ENCODE data around the gene NACC2. TPM values are rescaled to one million over a fixed set of nuclear protein-coding genes. Genes with fewer than 3 reads are reported as not detected.

The NACC2 gene
- total and polyA plus RNA-seq, 9 of the 15 experiments (the other 6 are each of a cell fraction or from before 2014, with no cell fraction given) = 0.70 to 25.1 (median 5.6) TPM

DNA sequence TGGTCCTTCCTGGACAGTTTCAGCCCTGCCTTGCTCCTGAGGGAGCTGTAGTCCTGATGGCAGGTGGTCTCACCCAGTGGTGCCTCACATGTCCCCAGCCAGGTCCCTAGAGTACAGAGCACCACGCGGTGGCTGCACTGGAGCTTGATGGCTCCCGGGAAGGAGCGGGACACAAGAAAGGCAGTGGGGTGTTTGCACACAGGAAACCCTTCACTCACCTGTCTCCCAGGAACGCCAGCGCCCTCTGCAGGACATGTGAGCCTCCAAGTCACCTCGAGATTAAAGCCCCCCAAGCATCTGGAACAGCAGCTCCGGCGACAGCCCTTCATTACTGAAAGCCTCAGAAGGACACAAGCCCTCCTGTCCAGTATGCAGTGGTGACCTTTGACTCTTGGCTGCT lies 43.5 kb upstream of the NACC2 start (continued):
- TF ChIP-seq, protein P1, sequence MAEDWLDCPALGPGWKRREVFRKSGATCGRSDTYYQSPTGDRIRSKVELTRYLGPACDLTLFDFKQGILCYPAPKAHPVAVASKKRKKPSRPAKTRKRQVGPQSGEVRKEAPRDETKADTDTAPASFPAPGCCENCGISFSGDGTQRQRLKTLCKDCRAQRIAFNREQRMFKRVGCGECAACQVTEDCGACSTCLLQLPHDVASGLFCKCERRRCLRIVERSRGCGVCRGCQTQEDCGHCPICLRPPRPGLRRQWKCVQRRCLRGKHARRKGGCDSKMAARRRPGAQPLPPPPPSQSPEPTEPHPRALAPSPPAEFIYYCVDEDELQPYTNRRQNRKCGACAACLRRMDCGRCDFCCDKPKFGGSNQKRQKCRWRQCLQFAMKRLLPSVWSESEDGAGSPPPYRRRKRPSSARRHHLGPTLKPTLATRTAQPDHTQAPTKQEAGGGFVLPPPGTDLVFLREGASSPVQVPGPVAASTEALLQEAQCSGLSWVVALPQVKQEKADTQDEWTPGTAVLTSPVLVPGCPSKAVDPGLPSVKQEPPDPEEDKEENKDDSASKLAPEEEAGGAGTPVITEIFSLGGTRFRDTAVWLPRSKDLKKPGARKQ (CRISPR knock-in tag; IDR thresholded peaks at IDR 0.05) = no peak
- TF ChIP-seq SAFB (IDR thresholded peaks at IDR 0.05; ENCODE audit: borderline replicate concordance, low read depth, low read length) (no peak), ZNF316 (IDR thresholded peaks at IDR 0.05) (no peak), YBX1 (IDR thresholded peaks at IDR 0.05) (no peak), ETV1 (tag; conservative IDR thresholded peaks at IDR 0.05; ENCODE audit: low read depth) (0 out of 2 replicates have a peak, but pooled peaks have one; percentile 6), ZC3H4 (CRISPR knock-in tag; IDR thresholded peaks at IDR 0.05; ENCODE audit: borderline replicate concordance) (no peak), RAD21 (CRISPR knock-in tag; conservative IDR thresholded peaks at IDR 0.05 in 1 of 2, IDR thresholded peaks at IDR 0.05 in 1 of 2) (peak in 1 of 2 experiments; percentile 60; a peak in 2 of 4 replicates), ZNF232 (CRISPR knock-in tag; IDR thresholded peaks at IDR 0.05) (no peak), ZNF431 (CRISPR knock-in tag; IDR thresholded peaks at IDR 0.05) (no peak), ZBTB7A (IDR thresholded peaks at IDR 0.05; ENCODE audit: borderline replicate concordance, control insufficient read depth, low read depth, low read length) (peak; percentile 75; the same call in 1 of the 2 replicates), E2F3 (CRISPR knock-in tag; IDR thresholded peaks at IDR 0.05) (no peak), C11orf30 (IDR thresholded peaks at IDR 0.05; ENCODE audit: low read depth) (no peak), GABPB1 (CRISPR knock-in tag; IDR thresholded peaks at IDR 0.05) (no peak), SNIP1 (IDR thresholded peaks at IDR 0.05; ENCODE audit: low read depth) (no peak), ZNF175 (CRISPR knock-in tag; IDR thresholded peaks at IDR 0.05; ENCODE audit: low read depth) (no peak), HDAC8 (tag; IDR thresholded peaks at IDR 0.05) (no peak)
- TF ChIP-seq, protein P2, sequence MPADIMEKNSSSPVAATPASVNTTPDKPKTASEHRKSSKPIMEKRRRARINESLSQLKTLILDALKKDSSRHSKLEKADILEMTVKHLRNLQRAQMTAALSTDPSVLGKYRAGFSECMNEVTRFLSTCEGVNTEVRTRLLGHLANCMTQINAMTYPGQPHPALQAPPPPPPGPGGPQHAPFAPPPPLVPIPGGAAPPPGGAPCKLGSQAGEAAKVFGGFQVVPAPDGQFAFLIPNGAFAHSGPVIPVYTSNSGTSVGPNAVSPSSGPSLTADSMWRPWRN (IDR thresholded peaks at IDR 0.05; ENCODE audit: low read depth) = no peak
- TF ChIP-seq, protein P3, sequence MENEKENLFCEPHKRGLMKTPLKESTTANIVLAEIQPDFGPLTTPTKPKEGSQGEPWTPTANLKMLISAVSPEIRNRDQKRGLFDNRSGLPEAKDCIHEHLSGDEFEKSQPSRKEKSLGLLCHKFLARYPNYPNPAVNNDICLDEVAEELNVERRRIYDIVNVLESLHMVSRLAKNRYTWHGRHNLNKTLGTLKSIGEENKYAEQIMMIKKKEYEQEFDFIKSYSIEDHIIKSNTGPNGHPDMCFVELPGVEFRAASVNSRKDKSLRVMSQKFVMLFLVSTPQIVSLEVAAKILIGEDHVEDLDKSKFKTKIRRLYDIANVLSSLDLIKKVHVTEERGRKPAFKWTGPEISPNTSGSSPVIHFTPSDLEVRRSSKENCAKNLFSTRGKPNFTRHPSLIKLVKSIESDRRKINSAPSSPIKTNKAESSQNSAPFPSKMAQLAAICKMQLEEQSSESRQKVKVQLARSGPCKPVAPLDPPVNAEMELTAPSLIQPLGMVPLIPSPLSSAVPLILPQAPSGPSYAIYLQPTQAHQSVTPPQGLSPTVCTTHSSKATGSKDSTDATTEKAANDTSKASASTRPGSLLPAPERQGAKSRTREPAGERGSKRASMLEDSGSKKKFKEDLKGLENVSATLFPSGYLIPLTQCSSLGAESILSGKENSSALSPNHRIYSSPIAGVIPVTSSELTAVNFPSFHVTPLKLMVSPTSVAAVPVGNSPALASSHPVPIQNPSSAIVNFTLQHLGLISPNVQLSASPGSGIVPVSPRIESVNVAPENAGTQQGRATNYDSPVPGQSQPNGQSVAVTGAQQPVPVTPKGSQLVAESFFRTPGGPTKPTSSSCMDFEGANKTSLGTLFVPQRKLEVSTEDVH (IDR thresholded peaks at IDR 0.05; ENCODE audit: low read depth, partially characterized antibody) = no peak
- TF ChIP-seq, protein P4, sequence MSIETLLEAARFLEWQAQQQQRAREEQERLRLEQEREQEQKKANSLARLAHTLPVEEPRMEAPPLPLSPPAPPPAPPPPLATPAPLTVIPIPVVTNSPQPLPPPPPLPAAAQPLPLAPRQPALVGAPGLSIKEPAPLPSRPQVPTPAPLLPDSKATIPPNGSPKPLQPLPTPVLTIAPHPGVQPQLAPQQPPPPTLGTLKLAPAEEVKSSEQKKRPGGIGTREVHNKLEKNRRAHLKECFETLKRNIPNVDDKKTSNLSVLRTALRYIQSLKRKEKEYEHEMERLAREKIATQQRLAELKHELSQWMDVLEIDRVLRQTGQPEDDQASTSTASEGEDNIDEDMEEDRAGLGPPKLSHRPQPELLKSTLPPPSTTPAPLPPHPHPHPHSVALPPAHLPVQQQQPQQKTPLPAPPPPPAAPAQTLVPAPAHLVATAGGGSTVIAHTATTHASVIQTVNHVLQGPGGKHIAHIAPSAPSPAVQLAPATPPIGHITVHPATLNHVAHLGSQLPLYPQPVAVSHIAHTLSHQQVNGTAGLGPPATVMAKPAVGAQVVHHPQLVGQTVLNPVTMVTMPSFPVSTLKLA (conservative IDR thresholded peaks at IDR 0.05) = no peak
- TF ChIP-seq, protein P5, sequence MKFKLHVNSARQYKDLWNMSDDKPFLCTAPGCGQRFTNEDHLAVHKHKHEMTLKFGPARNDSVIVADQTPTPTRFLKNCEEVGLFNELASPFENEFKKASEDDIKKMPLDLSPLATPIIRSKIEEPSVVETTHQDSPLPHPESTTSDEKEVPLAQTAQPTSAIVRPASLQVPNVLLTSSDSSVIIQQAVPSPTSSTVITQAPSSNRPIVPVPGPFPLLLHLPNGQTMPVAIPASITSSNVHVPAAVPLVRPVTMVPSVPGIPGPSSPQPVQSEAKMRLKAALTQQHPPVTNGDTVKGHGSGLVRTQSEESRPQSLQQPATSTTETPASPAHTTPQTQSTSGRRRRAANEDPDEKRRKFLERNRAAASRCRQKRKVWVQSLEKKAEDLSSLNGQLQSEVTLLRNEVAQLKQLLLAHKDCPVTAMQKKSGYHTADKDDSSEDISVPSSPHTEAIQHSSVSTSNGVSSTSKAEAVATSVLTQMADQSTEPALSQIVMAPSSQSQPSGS (CRISPR knock-in tag; IDR thresholded peaks at IDR 0.05) = no peak

Data from K562 (cell line).